Psoas muscle (tissue), 8 donors: ENCODE measurements around the gene SCNN1A. TPM values are rescaled to one million over a fixed set of nuclear protein-coding genes. Genes with fewer than 3 reads are reported as not detected.

Experiments used
- ATAC-seq, 4 donors: fragments of 200-7000 bp; cut with Tn5 transposase; one replicate each; pipeline ENCODE4 v1.9.1; 2020; ENCODE audit warnings: moderate library complexity in 3 of 4, mild to moderate bottlenecking in 2 of 4
- DNase-seq, 2 donors: peaks; one replicate each; pipeline ENCODE4 v3.0.0-alpha.2; 2020
- H3K27ac ChIP-seq: fragments of 200-600 bp; one replicate; pipeline ENCODE4 v1.8.0; 2022
- H3K27me3 ChIP-seq, 3 donors: fragments of 200-600 bp in 1 of 3; one replicate each; pipeline versions ENCODE4 v1.6.1 to v1.8.0; 2013 to 2022; ENCODE audit warnings: low read length in 2 of 3, mild to moderate bottlenecking in 2 of 3, moderate library complexity in 1 of 3; ENCODE audit not compliant: insufficient read depth in 3 of 3
- H3K36me3 ChIP-seq, 2 donors: fragments of 200-600 bp in 1 of 2; one replicate each; pipeline versions ENCODE4 v1.6.1 to v1.8.0; 2013 to 2022; ENCODE audit warnings: low read depth in 1 of 2, mild to moderate bottlenecking in 1 of 2, moderate library complexity in 1 of 2; ENCODE audit not compliant: insufficient read depth in 1 of 2
- H3K4me1 ChIP-seq: fragments of 200-600 bp; one replicate; pipeline ENCODE4 v1.8.0; 2022
- H3K4me3 ChIP-seq: fragments of 200-600 bp; one replicate; pipeline ENCODE4 v1.8.0; 2022; ENCODE audit warnings: mild to moderate bottlenecking
- H3K9me3 ChIP-seq: fragments of 200-600 bp; one replicate; pipeline ENCODE4 v1.8.0; 2022
- CTCF ChIP-seq: fragments of 200-600 bp; IDR thresholded peaks from one replicate; pipeline ENCODE4 v1.8.0; 2022; ENCODE audit warnings: antibody characterized with exemption
- WGBS, 3 donors: extraction: QIAGEN DNeasy Blood & Tissue Kit; methylation state at CpG; one replicate each; pipeline versions ENCODE4 v1.1.6 to v1.1.7; 2013; 5-methylcytosine and 5-hydroxymethylcytosine counted together
- intact Hi-C, 2 donors: fragments of 100-400 bp; cut with DNase I; formaldehyde crosslinking; loops; one replicate each; pipeline versions ENCODE4 v1.11.0 to v1.14.2; 2022
- polyA plus RNA-seq, 3 donors: library from polyadenylated mRNA; stranded (reverse); fragments of 200-250 nt; gene quantifications; one replicate each; pipeline ENCODE4 v1.2.3, GENCODE V29; 2013
- total RNA-seq, 4 donors: library from RNA; stranded (reverse); fragmentation: NEBNext Ultra II Directional in 2 of 4; extraction: Animal tissue kit (Norgen Biotek cat#: 25700) in 2 of 4; gene quantifications; one replicate each; pipeline versions ENCODE4 v1.2.1 to v1.2.4, GENCODE V29; 2021 to 2023
- donor health status: healthy with polysubstance abuse.
- donor health status: DM: no; HTN: no; CAD: no; lungs with moderate emphysema.
- donor health status: Bipolar disorder and iron deficiency.
- donor health status: healthy.
- donor health status: DM: yes; HTN: yes; CAD: no.
- donor health status: DM: no; HTN: no; CAD: no.
- donor health status: DM: no; HTN: no; CAD: no.
- donor health status: DM: yes; HTN: yes; CAD: no.

The SCNN1A gene
- total and polyA plus RNA-seq, 7 donors: 0.03 to 0.57 (median 0.39) TPM

- DNase-seq (peak in 1 of 2 donors; percentile 46), ATAC-seq (peak in 3 of 4 donors; percentile 29 to 39 (median 38))
- Histone ChIP-seq H3K9me3 (no peaks in the 10 kb centered on the region), H3K27ac (no peak overlapping the region), H3K4me1 (peaks cover 13% of the 10 kb centered on the region), H3K4me3 (no peak overlapping the region), H3K36me3 (no peaks in the 10 kb centered on the region), H3K27me3 (no peaks in the 10 kb centered on the region)
- 80 to 91% (median 85%) methylated on average over 9 of the region's 9 CpGs for WGBS, 3 donors
- intact Hi-C loops: no loop called here
- TF ChIP-seq CTCF: no peak
Observed at GRCh38 chr12:6369916-6370575, 5.3 kb downstream of the SCNN1A start.

GRCh38 chr12:6368906-6369525 lies 6.3 kb downstream of the SCNN1A start:
- DNase-seq (no peak), ATAC-seq (peak in 1 of 4 donors; percentile 18)
- 87 to 89% (median 87%) methylated on average over 9 of the region's 9 CpGs for WGBS, 3 donors
- H3K4me3 ChIP-seq: no peak overlapping the region
- H3K9me3 ChIP-seq: no peaks in the 10 kb centered on the region
- H3K4me1 ChIP-seq: peaks cover 13% of the 10 kb centered on the region
- peak overlapping the region; percentile 69 for H3K27ac ChIP-seq
- H3K27me3 ChIP-seq: no peaks in the 10 kb centered on the region
- intact Hi-C loops: no loop called here
- no peaks in the 10 kb centered on the region for H3K36me3 ChIP-seq
- no peak for TF ChIP-seq CTCF

GRCh38 chr12:6367969-6368892 lies 7.1 kb downstream of the SCNN1A start:
- Histone ChIP-seq H3K9me3 (no peaks in the 10 kb centered on the region), H3K4me1 (peaks cover 13% of the 10 kb centered on the region), H3K36me3 (no peaks in the 10 kb centered on the region), H3K4me3 (no peak overlapping the region), H3K27ac (peak overlapping the region; percentile 69), H3K27me3 (no peaks in the 10 kb centered on the region)
- 55 to 64% (median 56%) methylated on average over 15 of the region's 15 CpGs for WGBS, 3 donors
- no peak for TF ChIP-seq CTCF
- ATAC-seq: peak; percentile 56 to 87 (median 78)
- intact Hi-C loops: no loop called here
- DNase-seq: no peak

GRCh38 chr12:6367065-6367968 lies 8.0 kb downstream of the SCNN1A start:
- Histone ChIP-seq H3K4me1 (peaks cover 13% of the 10 kb centered on the region), H3K27me3 (no peaks in the 10 kb centered on the region), H3K27ac (peak overlapping the region; percentile 69), H3K4me3 (no peak overlapping the region), H3K9me3 (no peaks in the 10 kb centered on the region), H3K36me3 (no peaks in the 10 kb centered on the region)
- intact Hi-C loops: no loop called here
- ATAC-seq (peak in 1 of 4 donors; percentile 28), DNase-seq (no peak)
- peak; percentile 15 for TF ChIP-seq CTCF
- 57 to 61% (median 60%) methylated on average over 11 of the region's 11 CpGs for WGBS, 3 donors
